GM20000 (cell line): ENCODE measurements around the gene LCORL.
"Not testable (repeated sequence)": the region's sequence is repeated elsewhere in the genome, so short reads cannot be mapped to it uniquely, and the experiment has no call there.

Experiments
- DNase-seq: peaks from one replicate; pipeline ENCODE4 v3.0.0; 2012; ENCODE audit warnings: low spot score
- TF ChIP-seq, protein P1 (sequence below): IDR thresholded peaks from 2 replicates; pipeline ENCODE4 v1.5.1; 2012; ENCODE audit warnings: mild to moderate bottlenecking, control low read depth; ENCODE audit errors: extremely low read depth, missing control alignments

LCORL gene

DNA sequence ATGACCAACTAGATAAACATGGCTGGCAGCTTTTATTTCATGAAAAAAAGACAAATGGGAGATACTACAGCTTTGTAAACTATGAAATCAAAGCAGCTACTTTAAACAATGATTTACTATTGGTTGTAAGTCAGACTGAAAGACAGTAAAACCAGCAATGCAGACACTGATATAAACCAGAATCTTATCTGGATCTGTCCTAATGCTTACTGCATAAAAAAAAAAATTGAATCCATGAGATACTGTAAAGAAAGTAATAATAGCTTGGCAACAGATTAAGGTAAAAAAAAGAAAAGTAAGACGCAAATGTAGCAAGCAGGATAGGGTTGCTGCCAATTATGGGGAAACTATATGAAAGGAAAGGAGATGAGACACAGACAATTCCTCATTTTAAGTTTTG is 7.3 kb downstream of the LCORL start:
- no peak for DNase-seq
- TF ChIP-seq, protein P1, sequence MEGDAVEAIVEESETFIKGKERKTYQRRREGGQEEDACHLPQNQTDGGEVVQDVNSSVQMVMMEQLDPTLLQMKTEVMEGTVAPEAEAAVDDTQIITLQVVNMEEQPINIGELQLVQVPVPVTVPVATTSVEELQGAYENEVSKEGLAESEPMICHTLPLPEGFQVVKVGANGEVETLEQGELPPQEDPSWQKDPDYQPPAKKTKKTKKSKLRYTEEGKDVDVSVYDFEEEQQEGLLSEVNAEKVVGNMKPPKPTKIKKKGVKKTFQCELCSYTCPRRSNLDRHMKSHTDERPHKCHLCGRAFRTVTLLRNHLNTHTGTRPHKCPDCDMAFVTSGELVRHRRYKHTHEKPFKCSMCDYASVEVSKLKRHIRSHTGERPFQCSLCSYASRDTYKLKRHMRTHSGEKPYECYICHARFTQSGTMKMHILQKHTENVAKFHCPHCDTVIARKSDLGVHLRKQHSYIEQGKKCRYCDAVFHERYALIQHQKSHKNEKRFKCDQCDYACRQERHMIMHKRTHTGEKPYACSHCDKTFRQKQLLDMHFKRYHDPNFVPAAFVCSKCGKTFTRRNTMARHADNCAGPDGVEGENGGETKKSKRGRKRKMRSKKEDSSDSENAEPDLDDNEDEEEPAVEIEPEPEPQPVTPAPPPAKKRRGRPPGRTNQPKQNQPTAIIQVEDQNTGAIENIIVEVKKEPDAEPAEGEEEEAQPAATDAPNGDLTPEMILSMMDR, result no peak

DNA sequence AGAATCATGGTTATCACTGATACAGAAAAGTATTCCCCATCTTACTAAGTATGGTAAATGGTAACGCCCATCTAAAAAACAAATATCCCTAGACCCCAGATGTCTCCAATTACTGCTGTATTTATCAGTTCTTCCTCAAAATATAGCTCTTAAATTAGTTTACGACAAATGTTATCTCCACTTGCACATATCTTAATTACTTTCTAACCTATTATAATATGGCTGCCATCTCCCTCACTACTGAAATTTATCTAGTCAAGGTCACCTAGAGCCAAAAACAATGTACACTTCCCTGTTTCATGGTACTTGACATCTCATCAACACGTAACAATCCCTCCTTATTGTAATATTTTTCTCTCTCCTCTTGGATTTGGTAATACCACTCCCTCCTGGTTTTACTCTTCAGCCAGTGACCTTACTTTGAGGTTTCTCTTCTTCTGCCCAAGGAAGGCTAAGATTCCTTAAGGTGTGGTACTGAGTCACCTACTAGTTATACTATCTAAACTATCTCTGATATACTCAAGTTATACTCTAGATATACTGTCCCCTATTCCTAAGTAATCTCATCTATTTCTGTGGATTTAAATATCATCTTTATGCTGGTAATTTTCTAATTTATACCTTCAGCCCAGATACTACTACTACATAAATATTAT is 8.6 kb downstream of the LCORL start:
- no peak for DNase-seq
- TF ChIP-seq, protein P1, result no peak

DNA sequence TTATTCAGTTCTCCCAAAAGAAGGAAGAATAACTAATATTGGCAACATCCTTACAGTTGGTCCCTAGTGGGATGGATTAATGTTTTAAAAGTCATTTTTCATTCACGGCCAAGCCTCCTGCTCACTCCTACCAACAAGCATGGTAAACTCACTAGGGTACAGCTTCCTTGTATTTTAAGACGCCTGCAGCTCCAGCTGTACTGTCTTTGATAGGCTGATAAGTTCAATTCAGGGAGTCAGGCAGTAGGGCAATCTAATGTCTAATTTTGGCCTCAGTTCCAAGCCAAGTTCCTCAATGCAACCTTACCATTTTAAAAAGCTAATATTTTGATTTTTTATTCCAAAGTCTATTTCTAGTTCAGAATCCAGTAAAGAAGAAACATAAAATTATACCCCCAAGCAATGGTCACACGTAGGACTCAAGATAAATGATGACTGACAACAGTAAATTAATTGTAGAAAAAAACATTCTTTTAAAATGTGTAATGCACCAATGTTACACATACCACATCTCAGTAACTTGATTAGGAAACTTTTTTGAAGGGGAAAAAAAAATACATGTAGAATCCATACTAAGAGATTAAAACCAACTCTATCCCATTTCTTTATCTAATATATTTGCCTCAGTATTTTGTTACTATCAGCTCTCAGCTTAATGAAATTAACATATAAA is 9.3 kb downstream of the LCORL start:
- no peak for DNase-seq
- TF ChIP-seq, protein P1, result no peak

DNA sequence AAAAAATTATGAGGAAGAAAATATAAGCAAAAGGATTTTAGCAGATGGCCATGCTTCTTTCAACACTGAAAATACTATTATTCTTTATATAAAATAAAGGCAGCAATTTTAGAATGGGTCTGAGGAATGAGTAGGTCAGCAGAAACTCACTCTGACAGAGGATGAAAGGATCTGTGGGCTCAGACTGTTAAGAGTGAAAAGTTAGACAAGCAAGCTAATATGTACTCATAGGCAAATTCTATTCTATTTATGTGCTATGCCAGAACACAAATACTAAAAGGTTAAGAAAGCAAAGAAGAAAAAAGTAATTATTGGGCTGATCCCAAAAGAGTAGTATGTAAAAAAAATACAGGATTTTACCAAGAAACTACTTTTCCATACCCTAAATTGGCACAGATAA is 13.9 kb downstream of the LCORL start:
- TF ChIP-seq, protein P1, result no peak

DNA sequence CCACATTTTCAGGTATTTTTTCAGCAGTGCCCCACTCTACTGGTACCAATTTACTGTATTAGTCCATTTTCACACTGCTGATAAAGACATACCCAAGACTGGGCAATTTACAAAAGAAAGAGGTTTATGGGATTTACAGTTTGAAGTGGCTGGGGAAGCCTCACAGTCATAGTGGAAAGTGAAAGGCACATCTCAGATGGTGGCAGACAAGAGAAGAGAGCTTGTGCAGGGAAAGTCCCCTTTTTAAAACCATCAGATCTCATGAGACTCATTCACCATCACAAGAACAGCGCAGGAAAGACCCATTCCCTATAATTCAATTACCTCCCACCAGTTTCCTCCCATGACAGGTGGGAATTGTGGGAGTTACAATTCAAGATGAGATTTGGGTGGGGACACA is 15.1 kb downstream of the LCORL start:
- DNase-seq, result not testable (repeated sequence)

More for the DNA sequence above, 13.9 kb downstream of the LCORL start:
- no peak for DNase-seq

DNA sequence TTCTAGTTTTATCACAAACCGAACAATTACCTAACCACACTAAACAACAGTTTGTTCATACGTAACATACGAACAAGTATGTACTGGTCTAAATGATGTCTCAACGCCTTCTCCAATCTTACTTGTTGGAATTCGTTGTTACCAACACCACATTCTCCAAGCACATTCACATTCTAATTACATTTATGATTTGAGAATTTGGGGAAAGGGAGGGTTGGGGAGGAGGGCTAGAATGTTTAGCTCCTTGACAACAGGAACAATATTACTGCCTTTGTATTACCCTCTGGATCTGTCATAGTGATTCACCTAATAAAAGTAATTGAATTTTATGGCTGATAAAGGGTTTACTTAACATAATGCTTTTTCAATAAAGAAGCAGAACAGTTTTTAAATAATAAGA is 24.4 kb downstream of the LCORL start:
- TF ChIP-seq, protein P1, result no peak
- no peak for DNase-seq

DNA sequence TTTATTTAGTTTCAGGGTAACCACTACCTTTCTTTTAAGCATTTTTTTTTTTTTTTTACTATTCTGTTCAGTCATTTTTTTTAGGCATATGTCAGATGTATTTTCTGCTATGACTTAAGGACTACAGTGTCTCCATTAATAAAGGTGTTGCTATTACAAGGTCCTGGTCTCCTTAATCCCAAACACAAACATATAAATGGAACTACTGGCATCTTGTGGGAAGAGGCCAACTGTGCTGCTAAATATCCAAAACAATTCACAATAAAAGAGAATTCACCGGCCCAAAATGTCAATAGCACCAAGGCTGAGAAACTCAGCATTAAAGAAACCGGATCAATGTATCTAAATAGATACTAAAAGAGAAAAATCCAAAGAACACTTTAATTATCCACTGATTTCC is 26.4 kb downstream of the LCORL start:
- no peak for DNase-seq
- TF ChIP-seq, protein P1, result no peak

DNA sequence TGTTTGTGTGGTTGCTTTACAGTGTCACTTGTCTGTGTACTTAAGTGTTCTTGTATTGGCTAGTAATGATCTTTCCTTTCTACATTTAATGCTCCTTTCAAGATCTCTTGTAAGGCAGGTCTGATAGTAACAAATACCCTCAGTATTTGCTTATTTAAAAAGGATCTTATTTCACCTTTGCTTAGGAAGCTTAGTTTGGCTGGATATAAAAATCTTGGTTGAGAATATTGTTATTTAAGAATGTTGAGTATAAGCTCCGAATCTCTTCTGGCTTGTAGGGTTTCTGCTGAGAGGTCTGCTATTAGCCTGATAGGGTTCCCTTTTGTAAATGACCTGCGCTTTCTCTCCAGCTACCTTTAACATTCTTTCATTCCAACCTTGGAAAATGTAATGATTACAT is 35.7 kb downstream of the LCORL start:
- TF ChIP-seq, protein P1, result no peak
- no peak for DNase-seq
